SJCRH30 (cell line): ENCODE measurements around the gene ST6GALNAC3. TPM values are rescaled to one million over a fixed set of nuclear protein-coding genes. Genes with fewer than 3 reads are reported as not detected.
"Not testable (repeated sequence)": the region's sequence is repeated elsewhere in the genome, so short reads cannot be mapped to it uniquely, and the experiment has no call there.

Experiments
- DNase-seq, 2 experiments: peaks; one replicate each; pipeline ENCODE4 v3.0.0-alpha.2; 2015 to 2020
- H3K27ac ChIP-seq: fragments of 250-450 bp; sonication (Bioruptor Pico); 2 replicates; pipeline ENCODE4 v1.5.1; 2020; ENCODE audit warnings: mild to moderate bottlenecking, moderate library complexity
- H3K27me3 ChIP-seq: fragments of 250-450 bp; sonication (Bioruptor Pico); 2 replicates; pipeline ENCODE4 v1.5.1; 2020; ENCODE audit warnings: mild to moderate bottlenecking, moderate library complexity
- H3K36me3 ChIP-seq: fragments of 250-450 bp; sonication (Bioruptor Pico); 2 replicates; pipeline ENCODE4 v1.5.1; 2020; ENCODE audit warnings: mild to moderate bottlenecking, moderate library complexity
- H3K4me1 ChIP-seq: fragments of 250-450 bp; sonication (Bioruptor Pico); 2 replicates; pipeline ENCODE4 v1.5.1; 2020; ENCODE audit warnings: mild to moderate bottlenecking, moderate library complexity
- H3K4me3 ChIP-seq: fragments of 250-450 bp; sonication (Bioruptor Pico); 2 replicates; pipeline ENCODE4 v1.5.1; 2020; ENCODE audit warnings: mild to moderate bottlenecking, moderate library complexity
- H3K9me3 ChIP-seq: fragments of 250-450 bp; sonication (Bioruptor Pico); replicated peaks from 2 replicates; pipeline ENCODE4 v1.5.1; 2020; ENCODE audit warnings: mild to moderate bottlenecking, moderate library complexity
- total RNA-seq: library from RNA; depleted of rRNA; stranded (reverse); fragments of >200 nt; shearing (Covaris generic); gene quantifications from 2 replicates; pipeline ENCODE4 v1.2.3, GENCODE V29; 2014

ST6GALNAC3 gene
- total RNA-seq, 1 experiment from 2014 or later = 6.4 TPM

- Histone ChIP-seq H3K36me3 (no peaks in the 10 kb centered on the region), H3K27me3 (no peaks in the 10 kb centered on the region), H3K9me3 (no peaks in the 10 kb centered on the region), H3K4me1 (peaks cover 2% of the 10 kb centered on the region; the same call in 1 of the 2 replicates), H3K27ac (no peak overlapping the region), H3K4me3 (no peak overlapping the region)
- DNase-seq = no peak
Measured at GRCh38 chr1:76232666-76233065, 158.1 kb downstream of the ST6GALNAC3 start.

GRCh38 chr1:76234061-76234460, 159.5 kb downstream of the ST6GALNAC3 start:
- no peak overlapping the region for H3K4me3 ChIP-seq
- no peak for DNase-seq
- H3K4me1 ChIP-seq = peaks cover 3% of the 10 kb centered on the region; the same call in 1 of the 2 replicates
- no peaks in the 10 kb centered on the region for H3K36me3 ChIP-seq
- no peak overlapping the region for H3K27ac ChIP-seq
- no peaks in the 10 kb centered on the region for H3K9me3 ChIP-seq
- H3K27me3 ChIP-seq = no peaks in the 10 kb centered on the region

- peaks cover 8% of the 10 kb centered on the region; the same call in 1 of the 2 replicates for H3K4me1 ChIP-seq
- no peaks in the 10 kb centered on the region for H3K36me3 ChIP-seq
- DNase-seq = no peak
- no peaks in the 10 kb centered on the region for H3K9me3 ChIP-seq
- no peaks in the 10 kb centered on the region for H3K27me3 ChIP-seq
- H3K4me3 ChIP-seq = no peak overlapping the region
- H3K27ac ChIP-seq = no peak overlapping the region
Measured at GRCh38 chr1:76237211-76237610, 162.7 kb downstream of the ST6GALNAC3 start.

GRCh38 chr1:76238094-76238628, 163.6 kb downstream of the ST6GALNAC3 start:
- H3K4me1 ChIP-seq = peaks cover 8% of the 10 kb centered on the region; the same call in 1 of the 2 replicates
- no peaks in the 10 kb centered on the region for H3K9me3 ChIP-seq
- H3K4me3 ChIP-seq = no peak overlapping the region
- H3K27me3 ChIP-seq = no peaks in the 10 kb centered on the region
- DNase-seq = no peak
- no peaks in the 10 kb centered on the region for H3K36me3 ChIP-seq
- H3K27ac ChIP-seq = no peak overlapping the region

- H3K4me3 ChIP-seq = no peak overlapping the region
- no peak overlapping the region for H3K27ac ChIP-seq
- H3K9me3 ChIP-seq = no peaks in the 10 kb centered on the region
- H3K27me3 ChIP-seq = no peaks in the 10 kb centered on the region
- peaks cover 8% of the 10 kb centered on the region; the same call in 1 of the 2 replicates for H3K4me1 ChIP-seq
- DNase-seq = peak; percentile 14 to 54
- no peaks in the 10 kb centered on the region for H3K36me3 ChIP-seq
Measured at GRCh38 chr1:76239470-76239918, 164.9 kb downstream of the ST6GALNAC3 start.

- no peaks in the 10 kb centered on the region for H3K27me3 ChIP-seq
- H3K4me1 ChIP-seq = peaks cover 8% of the 10 kb centered on the region; the same call in 1 of the 2 replicates
- no peak overlapping the region for H3K27ac ChIP-seq
- H3K9me3 ChIP-seq = no peaks in the 10 kb centered on the region
- no peaks in the 10 kb centered on the region for H3K36me3 ChIP-seq
- DNase-seq = no peak
- no peak overlapping the region for H3K4me3 ChIP-seq
Measured at GRCh38 chr1:76240316-76240715, 165.8 kb downstream of the ST6GALNAC3 start.

GRCh38 chr1:76242587-76242986, 168.0 kb downstream of the ST6GALNAC3 start:
- H3K27ac ChIP-seq, H3K9me3 ChIP-seq, H3K36me3 ChIP-seq, DNase-seq, H3K4me3 ChIP-seq, H3K27me3 ChIP-seq: not testable (repeated sequence)
- peaks cover 15% of the 10 kb centered on the region; the same call in 1 of the 2 replicates for H3K4me1 ChIP-seq

- Histone ChIP-seq H3K27ac (no peak overlapping the region), H3K4me1 (peaks cover 10% of the 10 kb centered on the region), H3K27me3 (no peaks in the 10 kb centered on the region), H3K4me3 (peak overlapping the region; percentile 35), H3K36me3 (no peaks in the 10 kb centered on the region), H3K9me3 (no peaks in the 10 kb centered on the region)
- peak; percentile 63 to 80 for DNase-seq
Measured at GRCh38 chr1:76247261-76247852, 172.8 kb downstream of the ST6GALNAC3 start.

- H3K27ac ChIP-seq = no peak overlapping the region
- DNase-seq = no peak
- no peaks in the 10 kb centered on the region for H3K9me3 ChIP-seq
- peaks cover 10% of the 10 kb centered on the region for H3K4me1 ChIP-seq
- no peak overlapping the region for H3K4me3 ChIP-seq
- H3K36me3 ChIP-seq = no peaks in the 10 kb centered on the region
- H3K27me3 ChIP-seq = no peaks in the 10 kb centered on the region
Measured at GRCh38 chr1:76250271-76250670, 175.7 kb downstream of the ST6GALNAC3 start.

GRCh38 chr1:76252431-76252830, 177.9 kb downstream of the ST6GALNAC3 start:
- no peaks in the 10 kb centered on the region for H3K36me3 ChIP-seq
- no peak overlapping the region for H3K27ac ChIP-seq
- peaks cover 5% of the 10 kb centered on the region for H3K4me1 ChIP-seq
- no peaks in the 10 kb centered on the region for H3K9me3 ChIP-seq
- H3K4me3 ChIP-seq = no peak overlapping the region
- H3K27me3 ChIP-seq = no peaks in the 10 kb centered on the region
- no peak for DNase-seq

GRCh38 chr1:76254104-76255030, 179.8 kb downstream of the ST6GALNAC3 start:
- H3K9me3 ChIP-seq = no peaks in the 10 kb centered on the region
- H3K27ac ChIP-seq = no peak overlapping the region
- peaks cover 4% of the 10 kb centered on the region; the same call in 1 of the 2 replicates for H3K4me1 ChIP-seq
- DNase-seq = no peak
- H3K4me3 ChIP-seq = no peak overlapping the region
- H3K27me3 ChIP-seq = no peaks in the 10 kb centered on the region
- no peaks in the 10 kb centered on the region for H3K36me3 ChIP-seq

GRCh38 chr1:76256289-76257223, 182.0 kb downstream of the ST6GALNAC3 start:
- Histone ChIP-seq H3K27ac (no peak overlapping the region), H3K4me1 (no peaks in the 10 kb centered on the region), H3K27me3 (no peaks in the 10 kb centered on the region), H3K9me3 (no peaks in the 10 kb centered on the region), H3K36me3 (no peaks in the 10 kb centered on the region), H3K4me3 (no peak overlapping the region)
- DNase-seq = no peak

GRCh38 chr1:76257823-76258222, 183.3 kb downstream of the ST6GALNAC3 start:
- H3K4me3 ChIP-seq = no peak overlapping the region
- no peak overlapping the region for H3K27ac ChIP-seq
- no peak for DNase-seq
- no peaks in the 10 kb centered on the region for H3K9me3 ChIP-seq
- H3K27me3 ChIP-seq = no peaks in the 10 kb centered on the region
- H3K4me1 ChIP-seq = no peaks in the 10 kb centered on the region
- H3K36me3 ChIP-seq = no peaks in the 10 kb centered on the region

GRCh38 chr1:76259270-76259669, 184.7 kb downstream of the ST6GALNAC3 start:
- no peaks in the 10 kb centered on the region for H3K9me3 ChIP-seq
- DNase-seq = no peak
- H3K4me1 ChIP-seq = no peaks in the 10 kb centered on the region
- no peaks in the 10 kb centered on the region for H3K36me3 ChIP-seq
- H3K27ac ChIP-seq = no peak overlapping the region
- H3K27me3 ChIP-seq = no peaks in the 10 kb centered on the region
- no peak overlapping the region for H3K4me3 ChIP-seq
